CD4-positive, alpha-beta T cell treated with Interleukin-4 for 1 hour (primary cell): Measurements from ENCODE around the gene RAB6D.
A peak's percentile ranks its signal among the peaks of the same experiment; 100 is the strongest.
"Not testable (repeated sequence)": the region's sequence is repeated elsewhere in the genome, so short reads cannot be mapped to it uniquely, and the experiment has no call there.

Source experiments
- DNase-seq, 2 donors: peaks; one replicate each; pipeline ENCODE4 v3.0.0-alpha.2; 2020 to 2022

Gene RAB6D

DNA sequence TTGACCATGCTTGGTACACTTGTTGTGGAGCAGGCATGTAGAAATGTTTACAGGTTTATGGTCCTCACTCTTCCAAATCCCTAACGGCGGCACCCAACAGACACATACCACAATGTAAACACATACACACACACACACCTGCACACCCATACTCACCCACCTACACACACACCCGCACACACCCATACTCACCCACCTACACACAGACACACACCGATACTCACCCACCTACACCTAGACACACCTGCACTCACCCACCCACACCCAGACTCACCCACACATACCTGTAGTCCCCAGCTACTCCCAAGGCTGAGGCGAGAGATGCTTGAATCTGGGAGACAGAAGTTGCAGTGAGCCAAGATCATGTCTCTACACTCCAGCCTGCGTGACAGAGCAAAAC is 1.5 kb upstream of the RAB6D start:
- DNase-seq, result no peak

DNA sequence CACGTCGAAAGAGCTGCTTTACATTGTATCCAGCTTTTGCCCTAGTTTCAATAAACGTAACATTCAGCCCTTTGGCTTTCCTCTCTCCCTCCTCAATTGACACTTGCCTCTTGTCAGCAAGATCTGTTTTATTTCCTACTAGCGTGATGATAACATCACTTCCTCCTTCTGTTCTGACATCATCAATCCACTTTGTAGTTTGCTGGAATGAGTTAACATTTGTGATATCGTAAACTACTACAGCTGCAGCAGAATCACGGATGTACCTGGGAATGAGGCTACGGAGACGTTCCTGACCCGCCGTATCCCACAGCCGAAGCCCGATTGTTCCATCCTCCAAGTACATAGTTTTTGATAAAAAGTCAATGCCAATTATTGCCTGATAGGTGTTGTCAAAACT is 755 bp downstream of the RAB6D start:
- DNase-seq, result not testable (repeated sequence)

DNA sequence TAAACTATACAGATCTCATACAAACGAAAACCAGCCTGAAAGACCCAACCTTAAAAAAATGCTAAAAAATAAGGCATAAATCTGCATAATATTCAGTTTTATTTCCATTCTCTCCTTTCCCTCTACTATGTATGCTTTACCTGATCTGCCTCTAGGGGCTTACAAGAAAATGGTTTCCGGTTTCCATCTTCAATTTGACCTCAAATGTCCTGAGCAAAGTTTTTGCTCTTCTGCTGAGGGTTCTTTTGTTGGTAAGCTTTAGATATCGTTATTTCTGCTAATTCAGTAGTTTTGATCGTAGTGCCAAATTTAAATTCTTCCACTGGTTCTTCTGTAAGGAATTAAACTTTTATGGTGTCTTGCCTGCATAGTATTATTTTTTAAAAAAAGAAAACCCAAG is 2.2 kb downstream of the RAB6D start:
- not testable (repeated sequence) for DNase-seq

DNA sequence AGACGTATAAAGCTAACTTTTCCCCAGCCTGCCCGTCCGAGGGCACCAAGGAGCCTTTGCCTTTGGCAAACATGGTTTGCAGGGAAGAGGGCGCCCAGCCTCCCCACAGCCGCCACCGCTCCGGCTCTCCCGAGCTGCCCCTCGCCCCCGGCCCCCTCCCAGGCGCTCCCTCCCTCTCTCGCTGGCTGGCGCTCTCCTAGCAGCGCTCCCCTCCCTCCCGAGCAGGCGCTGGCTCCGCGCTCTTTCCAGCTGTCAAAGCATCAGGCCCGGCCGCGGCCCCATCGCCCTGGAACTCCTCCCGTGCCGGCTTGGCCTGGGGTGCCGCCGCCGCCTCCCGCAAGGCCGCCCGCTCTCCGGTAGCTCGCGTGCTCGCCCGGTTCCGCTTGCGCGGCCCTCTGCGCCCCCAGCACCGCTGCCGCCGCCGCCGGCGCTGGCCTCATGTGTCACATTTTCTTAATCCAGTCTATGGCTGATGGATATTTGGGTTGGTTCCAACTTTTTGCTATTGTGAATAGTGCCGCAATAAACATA is 10.7 kb downstream of the RAB6D start:
- DNase-seq, result not testable (repeated sequence)

DNA sequence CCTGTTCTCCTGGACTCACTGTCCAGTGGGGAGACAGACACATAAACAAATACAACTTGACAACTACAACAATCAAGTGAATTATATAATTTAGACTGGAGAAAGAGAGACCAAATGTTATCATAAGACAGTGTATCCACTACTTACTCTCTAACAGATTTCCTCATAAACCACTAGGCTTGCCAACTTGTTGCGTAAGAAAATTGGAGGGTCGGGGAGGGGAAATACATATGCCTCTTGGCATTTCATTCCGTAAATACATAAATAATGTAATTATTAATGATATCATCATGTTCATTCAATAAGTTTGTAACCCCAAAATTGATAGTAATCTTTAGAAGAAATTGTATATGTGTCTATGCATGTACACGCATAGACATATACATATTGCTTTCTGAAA is 14.9 kb downstream of the RAB6D start:
- no peak for DNase-seq

DNA sequence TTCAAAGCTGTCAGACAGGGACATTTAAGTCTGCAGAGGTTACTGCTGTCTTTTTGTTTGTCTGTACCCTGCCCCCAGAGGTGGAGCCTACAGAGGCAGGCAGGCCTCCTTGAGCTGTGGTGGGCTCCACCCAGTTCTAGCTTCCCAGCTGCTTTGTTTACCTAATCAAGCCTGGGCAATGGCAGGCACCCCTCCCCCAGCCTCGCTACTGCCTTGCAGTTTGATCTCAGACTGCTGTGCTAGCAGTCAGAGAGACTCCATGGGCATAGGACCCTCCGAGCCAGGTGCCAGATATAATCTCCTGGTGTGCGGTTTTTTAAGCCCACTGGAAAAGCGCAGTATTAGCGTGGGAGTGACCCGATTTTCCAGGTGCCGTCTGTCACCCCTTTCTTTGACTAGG is 16.9 kb downstream of the RAB6D start:
- not testable (repeated sequence) for DNase-seq

DNA sequence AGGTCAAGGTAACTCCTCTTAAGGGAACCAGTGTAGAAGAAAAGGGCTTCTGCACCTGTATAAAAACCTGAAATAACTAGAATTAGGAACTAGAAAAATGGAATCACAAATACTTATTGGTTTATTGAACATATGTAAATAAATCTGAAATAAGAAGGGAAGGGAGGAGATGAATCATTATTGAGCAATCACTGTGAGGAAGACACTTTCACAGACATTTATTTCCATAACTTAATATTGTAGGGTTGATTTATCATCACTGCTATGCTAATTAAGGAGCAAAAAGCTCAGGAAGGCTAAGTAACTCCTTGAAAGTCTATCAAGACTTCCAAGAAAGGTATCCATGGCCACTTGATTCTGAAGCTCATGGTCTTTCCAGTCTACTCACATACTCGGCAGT is 24.7 kb downstream of the RAB6D start:
- not testable (repeated sequence) for DNase-seq

DNA sequence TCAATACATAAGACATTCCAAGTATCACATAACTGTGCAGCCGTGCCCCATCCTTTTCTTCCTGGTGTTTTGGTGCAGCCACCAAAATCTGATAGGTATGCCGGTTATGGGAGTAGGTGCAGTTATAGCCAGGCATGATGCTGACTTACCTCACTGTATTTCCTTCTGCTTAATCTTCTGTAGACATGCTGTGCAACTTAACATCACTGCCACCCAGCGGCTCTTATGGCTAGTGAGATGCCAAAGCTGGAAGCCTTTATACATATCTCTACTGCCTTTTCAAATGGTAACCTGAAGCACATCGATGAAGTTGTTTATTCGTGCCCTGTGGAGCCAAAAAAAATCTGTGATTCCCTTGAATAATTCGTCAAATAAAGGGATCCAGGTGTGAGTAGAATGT is 28.6 kb downstream of the RAB6D start:
- DNase-seq, result peak in 1 of 2 donors; percentile 14

DNA sequence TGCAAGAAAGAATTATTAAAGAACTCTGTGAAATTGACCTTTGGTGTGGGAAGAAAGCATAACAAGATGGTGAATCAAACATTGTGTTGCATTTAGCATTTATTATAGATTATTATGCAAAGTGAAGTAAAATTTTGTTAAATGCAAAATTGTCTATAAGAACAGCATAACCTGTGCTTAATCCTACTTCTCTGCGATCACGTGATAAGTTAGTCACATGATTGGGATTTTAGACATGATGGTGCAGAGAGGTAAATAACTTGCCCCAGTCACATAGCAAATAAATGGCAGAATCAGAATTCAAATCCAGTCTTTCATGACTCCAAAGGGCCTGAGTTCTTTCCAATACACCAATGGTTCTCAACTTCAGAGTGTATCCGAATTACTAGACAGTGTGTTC is 31.3 kb downstream of the RAB6D start:
- DNase-seq, result not testable (repeated sequence)

DNA sequence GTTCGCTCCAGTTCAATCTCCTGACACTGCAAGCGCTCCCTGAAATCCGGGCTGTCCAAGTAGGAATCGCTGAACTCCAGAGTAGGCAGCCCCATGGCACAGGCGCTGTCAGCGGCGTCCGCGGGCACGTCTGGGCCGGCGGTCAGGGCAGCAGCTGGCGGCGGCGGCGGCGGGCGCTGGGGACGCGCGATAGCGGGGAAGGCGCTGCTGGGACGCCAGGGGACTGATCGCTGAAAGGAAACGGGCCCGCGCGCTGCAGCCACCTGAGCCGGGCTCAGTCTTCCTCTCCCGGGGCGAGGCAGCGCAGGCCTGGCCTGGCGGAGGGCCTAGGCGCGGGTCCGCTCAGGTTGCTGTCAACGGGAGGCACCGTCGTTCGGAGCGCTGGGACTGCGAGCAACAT is 33.0 kb downstream of the RAB6D start:
- not testable (repeated sequence) for DNase-seq

DNA sequence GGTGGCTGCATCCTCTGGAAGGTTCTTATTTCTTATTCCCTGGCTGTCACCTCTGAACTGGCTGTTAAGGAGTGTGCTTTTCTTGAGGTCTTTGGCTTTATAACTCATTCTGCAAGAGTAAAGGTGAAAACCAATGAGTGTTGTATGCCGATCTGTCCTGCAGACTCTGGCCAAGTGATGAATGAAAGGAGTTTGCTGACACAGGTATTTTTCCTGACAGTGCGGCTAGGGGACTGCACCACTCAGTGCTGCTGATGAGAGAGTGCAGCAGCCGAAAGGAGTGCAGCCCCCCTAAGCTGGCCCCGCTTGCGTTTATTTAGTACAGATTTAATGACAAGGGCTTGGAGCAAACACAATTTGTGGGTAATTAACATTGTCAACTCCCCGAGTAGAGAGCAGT is 41.8 kb downstream of the RAB6D start:
- no peak for DNase-seq

DNA sequence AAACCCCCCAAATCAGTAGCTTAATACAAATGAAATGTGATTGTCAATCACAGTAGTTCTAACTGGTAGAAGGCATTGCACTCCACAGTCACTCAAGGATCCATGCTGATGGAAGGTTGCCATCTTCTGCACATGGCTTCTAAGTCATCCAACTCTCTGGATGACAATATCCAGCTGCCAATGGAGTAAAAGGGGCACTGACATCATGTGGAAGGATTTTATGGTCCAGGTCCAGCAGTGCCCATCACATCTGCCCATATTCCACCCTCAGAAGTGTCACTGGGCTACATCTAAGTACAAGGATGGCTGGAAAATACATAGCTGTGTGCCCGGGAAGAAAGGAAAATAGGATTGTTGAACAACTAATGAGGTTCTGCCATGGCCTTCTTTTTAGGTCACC is 42.6 kb downstream of the RAB6D start:
- DNase-seq, result not testable (repeated sequence)

DNA sequence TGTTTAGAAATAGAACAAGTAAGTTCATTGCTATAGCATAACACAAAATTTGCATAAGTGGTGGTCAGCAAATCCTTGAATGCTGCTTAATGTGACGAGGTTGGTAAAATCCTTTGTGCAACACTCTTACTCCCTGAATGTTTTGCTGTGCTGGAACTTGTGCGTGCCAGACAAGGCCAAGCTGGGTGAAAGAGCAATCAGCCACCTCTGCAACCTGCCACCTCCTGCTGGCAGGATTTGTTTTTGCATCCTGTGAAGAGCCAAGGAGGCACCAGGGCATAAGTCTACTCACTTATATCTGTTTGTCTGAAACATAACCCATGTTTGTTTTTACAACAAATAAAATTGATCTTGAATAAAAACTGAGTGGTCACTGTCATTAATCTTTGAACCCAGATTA is 53.0 kb downstream of the RAB6D start:
- not testable (repeated sequence) for DNase-seq
